ENCODE measurements around the gene RC3H2.

GRCh38 chr9:122936883-122937282 lies 31.7 kb upstream of the RC3H2 start:
- TF ChIP-seq CTCF (IDR thresholded peaks at IDR 0.05) (no peak), POLR2AphosphoS5 (IDR thresholded peaks at IDR 0.05; ENCODE audit: low read depth, low read length) (no peak), SIN3A (IDR thresholded peaks at IDR 0.05; ENCODE audit: borderline replicate concordance, insufficient read depth, low read depth, low read length) (no peak)

Measured in Panc1 (cell line).